ENCODE data around the gene RUFY3. TPM values are rescaled to one million over a fixed set of nuclear protein-coding genes. Genes with fewer than 3 reads are reported as not detected.

Gene RUFY3
- total and polyA plus RNA-seq, 2 of the 13 experiments (the other 11 are each of a cell fraction or from before 2014, with no cell fraction given), result 17.9 to 25.3 TPM

DNA sequence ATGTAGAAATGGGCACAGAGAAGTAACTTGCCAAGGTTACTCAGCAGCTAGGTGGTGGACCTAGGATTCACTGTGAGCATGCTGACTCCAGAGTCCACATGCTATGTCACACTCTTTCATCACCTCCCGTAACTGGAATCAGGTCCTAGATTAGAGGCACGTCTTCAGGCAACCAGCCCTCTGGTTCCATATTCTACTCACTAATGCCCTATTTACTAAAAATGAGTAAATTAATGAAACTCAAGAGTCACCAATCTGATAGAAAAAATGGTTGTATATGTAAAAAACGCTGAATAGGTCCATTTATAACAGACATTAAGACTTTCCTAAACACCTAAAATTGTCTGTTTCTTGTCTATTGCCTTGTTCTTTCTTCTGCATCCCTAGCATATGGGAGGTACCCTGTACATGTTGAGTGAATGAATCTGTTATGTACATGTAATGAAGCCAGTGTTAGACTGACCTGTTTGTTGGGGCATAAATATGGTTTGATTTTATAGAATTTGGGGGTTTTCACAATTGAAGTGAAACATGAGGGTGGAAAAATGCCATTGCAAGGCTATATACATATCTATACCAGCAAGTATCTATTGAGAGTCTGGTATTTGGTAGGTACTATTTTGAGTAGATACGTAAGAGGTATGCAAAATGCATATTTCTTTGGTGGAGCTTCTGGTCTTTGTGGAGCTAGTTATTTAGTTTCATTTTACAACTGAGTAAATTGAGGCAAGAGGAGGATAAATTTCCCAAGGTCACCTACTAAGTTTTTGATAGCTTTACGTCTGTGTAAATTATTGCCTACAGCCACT lies 7.5 kb upstream of the RUFY3 start (continued):
- TF ChIP-seq, protein P1, sequence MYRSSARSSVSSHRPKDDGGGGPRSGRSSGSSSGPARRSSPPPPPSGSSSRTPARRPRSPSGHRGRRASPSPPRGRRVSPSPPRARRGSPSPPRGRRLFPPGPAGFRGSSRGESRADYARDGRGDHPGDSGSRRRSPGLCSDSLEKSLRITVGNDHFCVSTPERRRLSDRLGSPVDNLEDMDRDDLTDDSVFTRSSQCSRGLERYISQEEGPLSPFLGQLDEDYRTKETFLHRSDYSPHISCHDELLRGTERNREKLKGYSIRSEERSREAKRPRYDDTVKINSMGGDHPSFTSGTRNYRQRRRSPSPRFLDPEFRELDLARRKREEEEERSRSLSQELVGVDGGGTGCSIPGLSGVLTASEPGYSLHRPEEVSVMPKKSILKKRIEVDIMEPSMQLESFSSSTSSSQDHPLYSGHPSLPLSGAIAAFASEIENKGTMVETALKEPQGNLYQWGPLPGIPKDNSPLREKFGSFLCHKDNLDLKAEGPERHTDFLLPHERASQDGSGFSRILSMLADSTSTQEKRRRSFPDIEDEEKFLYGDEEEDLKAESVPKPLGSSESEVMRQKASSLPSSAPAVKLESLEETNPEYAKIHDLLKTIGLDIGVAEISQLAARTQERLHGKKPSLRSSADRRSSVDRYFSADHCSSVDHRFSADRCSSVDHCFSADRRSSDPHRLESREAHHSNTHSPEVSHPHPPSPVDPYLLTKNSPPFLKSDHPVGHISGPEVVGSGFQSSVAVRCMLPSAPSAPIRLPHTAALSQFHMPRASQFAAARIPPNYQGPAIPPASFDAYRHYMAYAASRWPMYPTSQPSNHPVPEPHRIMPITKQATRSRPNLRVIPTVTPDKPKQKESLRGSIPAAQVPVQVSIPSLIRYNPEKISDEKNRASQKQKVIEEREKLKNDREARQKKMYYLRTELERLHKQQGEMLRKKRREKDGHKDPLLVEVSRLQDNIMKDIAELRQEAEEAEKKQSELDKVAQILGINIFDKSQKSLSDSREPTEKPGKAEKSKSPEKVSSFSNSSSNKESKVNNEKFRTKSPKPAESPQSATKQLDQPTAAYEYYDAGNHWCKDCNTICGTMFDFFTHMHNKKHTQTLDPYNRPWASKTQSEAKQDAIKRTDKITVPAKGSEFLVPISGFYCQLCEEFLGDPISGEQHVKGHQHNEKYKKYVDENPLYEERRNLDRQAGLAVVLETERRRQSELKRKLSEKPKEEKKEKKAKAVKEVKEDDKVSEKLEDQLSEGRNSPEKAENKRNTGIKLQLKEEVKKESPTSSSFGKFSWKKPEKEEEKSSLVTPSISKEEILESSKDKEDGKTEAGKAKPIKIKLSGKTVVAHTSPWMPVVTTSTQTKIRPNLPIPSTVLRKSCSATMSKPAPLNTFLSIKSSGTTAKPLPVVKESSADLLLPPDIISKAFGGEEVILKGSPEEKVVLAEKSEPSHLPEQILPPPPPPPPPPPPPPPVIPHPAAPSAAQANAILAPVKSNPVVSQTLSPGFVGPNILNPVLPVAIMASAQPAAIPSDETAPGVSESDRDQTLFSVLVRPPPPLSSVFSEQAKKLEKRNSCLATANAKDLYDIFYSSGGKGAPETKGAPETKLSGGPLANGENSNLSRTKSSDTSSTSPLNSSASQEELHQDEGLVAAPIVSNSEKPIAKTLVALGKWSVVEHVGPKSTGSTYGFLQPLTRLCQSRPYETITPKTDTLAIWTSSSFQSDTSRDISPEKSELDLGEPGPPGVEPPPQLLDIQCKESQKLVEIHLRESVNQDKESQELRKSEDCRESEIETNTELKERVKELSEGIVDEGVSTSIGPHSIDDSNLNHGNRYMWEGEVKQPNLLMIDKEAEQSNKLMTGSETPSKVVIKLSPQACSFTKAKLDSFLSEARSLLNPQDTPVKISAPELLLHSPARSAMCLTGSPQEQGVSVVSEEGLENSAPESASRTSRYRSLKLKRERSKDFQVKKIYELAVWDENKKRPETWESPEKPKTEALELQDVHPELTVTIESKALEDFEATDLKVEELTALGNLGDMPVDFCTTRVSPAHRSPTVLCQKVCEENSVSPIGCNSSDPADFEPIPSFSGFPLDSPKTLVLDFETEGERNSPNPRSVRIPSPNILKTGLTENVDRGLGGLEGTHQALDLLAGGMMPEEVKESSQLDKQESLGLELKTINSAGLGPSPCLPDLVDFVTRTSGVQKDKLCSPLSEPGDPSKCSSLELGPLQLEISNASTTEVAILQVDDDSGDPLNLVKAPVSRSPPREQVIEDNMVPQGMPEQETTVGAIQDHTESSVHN (CRISPR knock-in tag; IDR thresholded peaks at IDR 0.05), result no peak
- TF ChIP-seq ARID2 (CRISPR knock-in tag; IDR thresholded peaks at IDR 0.05; ENCODE audit: borderline replicate concordance) (no peak), KLF12 (CRISPR knock-in tag; IDR thresholded peaks at IDR 0.05; ENCODE audit: borderline replicate concordance) (no peak), FOXK1 (CRISPR knock-in tag; IDR thresholded peaks at IDR 0.05; ENCODE audit: borderline replicate concordance, low read depth) (peak; percentile 30; the same call in 1 of the 2 replicates), AGO1 (IDR thresholded peaks at IDR 0.05; ENCODE audit: low read depth, low read length, poor library complexity, severe bottlenecking) (no peak), MYC (CRISPR knock-in tag; IDR thresholded peaks at IDR 0.05; ENCODE audit: borderline replicate concordance) (peak; percentile 46; the same call in 1 of the 2 replicates), ZNF12 (CRISPR knock-in tag; IDR thresholded peaks at IDR 0.05) (peak; percentile 82; the same call in 1 of the 2 replicates), HNF4A (CRISPR knock-in tag; IDR thresholded peaks at IDR 0.05) (peak; percentile 88), ZNF549 (CRISPR knock-in tag; IDR thresholded peaks at IDR 0.05) (no peak), HOXA3 (CRISPR knock-in tag; IDR thresholded peaks at IDR 0.05) (peak; percentile 39; the same call in 1 of the 2 replicates), THAP11 (CRISPR knock-in tag; IDR thresholded peaks at IDR 0.05) (peak; percentile 47; the same call in 1 of the 2 replicates)
- TF ChIP-seq, protein P2, sequence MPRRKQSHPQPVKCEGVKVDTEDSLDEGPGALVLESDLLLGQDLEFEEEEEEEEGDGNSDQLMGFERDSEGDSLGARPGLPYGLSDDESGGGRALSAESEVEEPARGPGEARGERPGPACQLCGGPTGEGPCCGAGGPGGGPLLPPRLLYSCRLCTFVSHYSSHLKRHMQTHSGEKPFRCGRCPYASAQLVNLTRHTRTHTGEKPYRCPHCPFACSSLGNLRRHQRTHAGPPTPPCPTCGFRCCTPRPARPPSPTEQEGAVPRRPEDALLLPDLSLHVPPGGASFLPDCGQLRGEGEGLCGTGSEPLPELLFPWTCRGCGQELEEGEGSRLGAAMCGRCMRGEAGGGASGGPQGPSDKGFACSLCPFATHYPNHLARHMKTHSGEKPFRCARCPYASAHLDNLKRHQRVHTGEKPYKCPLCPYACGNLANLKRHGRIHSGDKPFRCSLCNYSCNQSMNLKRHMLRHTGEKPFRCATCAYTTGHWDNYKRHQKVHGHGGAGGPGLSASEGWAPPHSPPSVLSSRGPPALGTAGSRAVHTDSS (CRISPR knock-in tag; conservative IDR thresholded peaks at IDR 0.05), result no peak
- TF ChIP-seq, protein P3, sequence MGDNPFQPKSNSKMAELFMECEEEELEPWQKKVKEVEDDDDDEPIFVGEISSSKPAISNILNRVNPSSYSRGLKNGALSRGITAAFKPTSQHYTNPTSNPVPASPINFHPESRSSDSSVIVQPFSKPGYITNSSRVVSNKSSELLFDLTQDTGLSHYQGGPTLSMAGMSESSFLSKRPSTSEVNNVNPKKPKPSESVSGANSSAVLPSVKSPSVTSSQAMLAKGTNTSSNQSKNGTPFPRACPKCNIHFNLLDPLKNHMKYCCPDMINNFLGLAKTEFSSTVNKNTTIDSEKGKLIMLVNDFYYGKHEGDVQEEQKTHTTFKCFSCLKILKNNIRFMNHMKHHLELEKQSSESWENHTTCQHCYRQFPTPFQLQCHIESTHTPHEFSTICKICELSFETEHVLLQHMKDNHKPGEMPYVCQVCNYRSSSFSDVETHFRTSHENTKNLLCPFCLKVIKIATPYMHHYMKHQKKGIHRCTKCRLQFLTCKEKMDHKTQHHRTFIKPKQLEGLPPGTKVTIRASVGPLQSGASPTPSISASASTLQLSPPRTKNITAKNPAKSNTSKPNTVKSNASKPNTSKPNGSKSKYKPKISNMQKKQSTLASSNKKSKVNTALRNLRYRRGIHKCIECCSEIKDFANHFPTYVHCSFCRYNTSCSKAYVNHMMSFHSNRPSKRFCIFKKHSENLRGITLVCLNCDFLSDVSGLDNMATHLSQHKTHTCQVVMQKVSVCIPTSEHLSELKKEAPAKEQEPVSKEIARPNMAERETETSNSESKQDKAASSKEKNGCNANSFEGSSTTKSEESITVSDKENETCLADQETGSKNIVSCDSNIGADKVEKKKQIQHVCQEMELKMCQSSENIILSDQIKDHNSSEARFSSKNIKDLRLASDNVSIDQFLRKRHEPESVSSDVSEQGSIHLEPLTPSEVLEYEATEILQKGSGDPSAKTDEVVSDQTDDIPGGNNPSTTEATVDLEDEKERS (CRISPR knock-in tag; IDR thresholded peaks at IDR 0.05), result no peak
- TF ChIP-seq, protein P4, sequence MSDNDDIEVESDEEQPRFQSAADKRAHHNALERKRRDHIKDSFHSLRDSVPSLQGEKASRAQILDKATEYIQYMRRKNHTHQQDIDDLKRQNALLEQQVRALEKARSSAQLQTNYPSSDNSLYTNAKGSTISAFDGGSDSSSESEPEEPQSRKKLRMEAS (IDR thresholded peaks at IDR 0.05), result peak; percentile 78
